PC-9 (cell line): ENCODE results near the gene ARHGAP10. TPM values are rescaled to one million over a fixed set of nuclear protein-coding genes. Genes with fewer than 3 reads are reported as not detected.

Source experiments
- BruUV-seq: library from RNA; stranded (reverse); fragments of 400-500 nt; replicated peaks from 2 replicates; lab custom pipeline; 2021; lab: Mats Ljungman, UMichigan
- CTCF ChIA-PET: fragments of 300-600 bp; sonication (Branson Sonifier 250); formaldehyde crosslinking; loops from one replicate; lab custom pipeline; 2022; ENCODE audit warnings: antibody characterized with exemption; lab: Charles Lee
- POLR2A ChIA-PET: fragments of 300-600 bp; sonication (Branson Sonifier 250); formaldehyde crosslinking; loops from one replicate; lab custom pipeline; 2022; ENCODE audit warnings: antibody characterized with exemption; ENCODE audit not compliant: unreplicated experiment; lab: Charles Lee
- DNase-seq, 2 experiments: peaks; one replicate each; pipeline versions ENCODE4 v3.0.0 to v3.0.0-alpha.2; 2015 to 2022; ENCODE audit warnings: mixed read lengths in 1 of 2
- H2AFZ ChIP-seq: fragments of 200-600 bp; sonication (generic); 2 replicates; pipeline ENCODE4 v1.8.1; 2017; ENCODE audit warnings: antibody characterized with exemption
- H3F3A ChIP-seq: fragments of 200-600 bp; sonication (generic); 2 replicates; pipeline ENCODE4 v1.8.1; 2017; ENCODE audit warnings: antibody characterized with exemption, mild to moderate bottlenecking, low read depth; ENCODE audit not compliant: insufficient read depth
- H3K27ac ChIP-seq: fragments of 200-600 bp; sonication (generic); 2 replicates; pipeline ENCODE4 v1.6.1; 2016; ENCODE audit warnings: mixed run types
- H3K27me3 ChIP-seq: fragments of 200-600 bp; sonication (generic); 2 replicates; pipeline ENCODE4 v1.6.1; 2016; ENCODE audit warnings: low read depth, mixed run types; ENCODE audit not compliant: insufficient read depth
- H3K36me3 ChIP-seq: fragments of 200-600 bp; sonication (generic); 2 replicates; pipeline ENCODE4 v1.6.1; 2016; ENCODE audit warnings: low read depth, mixed run types
- H3K4me1 ChIP-seq: fragments of 200-600 bp; sonication (generic); replicated peaks from 2 replicates; pipeline ENCODE4 v1.6.1; 2016; ENCODE audit warnings: mixed run types; ENCODE audit not compliant: insufficient read depth
- H3K4me2 ChIP-seq: fragments of 200-600 bp; sonication (generic); 2 replicates; pipeline ENCODE4 v1.6.1; 2017; ENCODE audit warnings: mixed run types
- H3K4me3 ChIP-seq: fragments of 200-600 bp; sonication (generic); 2 replicates; pipeline ENCODE4 v1.6.1; 2016; ENCODE audit warnings: mixed run types
- H3K79me2 ChIP-seq: fragments of 200-600 bp; sonication (generic); 2 replicates; pipeline ENCODE4 v1.6.1; 2017; ENCODE audit warnings: low read depth, mixed run types
- H3K9me2 ChIP-seq: fragments of 200-600 bp; sonication (generic); 2 replicates; pipeline ENCODE4 v1.8.1; 2017; ENCODE audit warnings: mild to moderate bottlenecking; ENCODE audit not compliant: insufficient read depth
- H3K9me3 ChIP-seq: fragments of 200-600 bp; sonication (generic); 2 replicates; pipeline ENCODE4 v1.8.1; 2016; ENCODE audit warnings: low read depth; ENCODE audit not compliant: insufficient read depth
- H4K20me1 ChIP-seq: fragments of 200-600 bp; sonication (generic); 2 replicates; pipeline ENCODE4 v1.8.1; 2017; ENCODE audit not compliant: insufficient read depth
- EZH2 ChIP-seq: fragments of 200-600 bp; sonication (generic); IDR thresholded peaks from 2 replicates; pipeline ENCODE4 v1.8.0; 2017; ENCODE audit warnings: antibody characterized with exemption, low read depth
- intact Hi-C: fragments of 100-400 bp; cut with micrococcal nuclease; formaldehyde crosslinking; loops from one replicate; pipeline ENCODE4 v1.10.0; 2022; ENCODE audit not compliant: unreplicated experiment
- total RNA-seq: library from RNA; stranded (reverse); gene quantifications from 2 replicates; pipeline ENCODE4 v1.2.3, GENCODE V29; 2021
- TF ChIP-seq, protein P1 (sequence below): fragments of 200-600 bp; sonication (generic); conservative IDR thresholded peaks from 2 replicates; pipeline ENCODE4 v1.6.1; 2017; ENCODE audit warnings: mixed run types, antibody characterized with exemption, mild to moderate bottlenecking, moderate library complexity

The ARHGAP10 gene
- total RNA-seq, 1 experiment from 2014 or later = 27.5 TPM

DNA sequence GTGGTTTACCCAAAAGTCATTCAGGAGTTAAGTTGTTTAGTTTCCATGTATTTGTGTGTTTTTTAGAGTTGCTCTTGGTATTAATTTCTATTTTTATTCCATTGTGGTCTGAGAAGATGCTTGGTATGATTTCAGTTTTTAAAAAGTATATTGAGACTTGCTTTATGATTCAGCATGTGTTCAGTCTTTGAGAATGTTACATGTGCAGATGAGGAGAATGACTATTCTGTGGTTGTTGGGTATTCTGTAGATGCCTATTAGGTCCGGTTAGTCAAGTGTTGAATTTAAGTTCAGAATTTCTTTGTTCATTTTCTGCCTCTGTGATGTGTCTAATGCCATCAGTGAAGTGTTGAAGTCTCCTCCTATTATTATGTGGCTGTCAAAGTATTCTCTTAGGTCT is 249.4 kb downstream of the ARHGAP10 start:
- BruUV-seq = no TSS peak
- no peak for DNase-seq
- ChIA-PET POLR2A (no interaction called here), CTCF (no interaction called here)
- Histone ChIP-seq H3K27me3 (no peaks in the 10 kb centered on the region), H3K4me2 (no peak overlapping the region), H3K79me2 (no peaks in the 10 kb centered on the region), H4K20me1 (no peaks in the 10 kb centered on the region), H3F3A (no peaks in the 10 kb centered on the region), H3K4me3 (no peak overlapping the region), H3K9me3 (no peaks in the 10 kb centered on the region), H3K4me1 (no peaks in the 10 kb centered on the region), H3K27ac (no peak overlapping the region), H3K9me2 (no peaks in the 10 kb centered on the region), H2AFZ (no peak overlapping the region), H3K36me3 (no peaks in the 10 kb centered on the region)
- intact Hi-C loops = no loop called here
- TF ChIP-seq, protein P1, sequence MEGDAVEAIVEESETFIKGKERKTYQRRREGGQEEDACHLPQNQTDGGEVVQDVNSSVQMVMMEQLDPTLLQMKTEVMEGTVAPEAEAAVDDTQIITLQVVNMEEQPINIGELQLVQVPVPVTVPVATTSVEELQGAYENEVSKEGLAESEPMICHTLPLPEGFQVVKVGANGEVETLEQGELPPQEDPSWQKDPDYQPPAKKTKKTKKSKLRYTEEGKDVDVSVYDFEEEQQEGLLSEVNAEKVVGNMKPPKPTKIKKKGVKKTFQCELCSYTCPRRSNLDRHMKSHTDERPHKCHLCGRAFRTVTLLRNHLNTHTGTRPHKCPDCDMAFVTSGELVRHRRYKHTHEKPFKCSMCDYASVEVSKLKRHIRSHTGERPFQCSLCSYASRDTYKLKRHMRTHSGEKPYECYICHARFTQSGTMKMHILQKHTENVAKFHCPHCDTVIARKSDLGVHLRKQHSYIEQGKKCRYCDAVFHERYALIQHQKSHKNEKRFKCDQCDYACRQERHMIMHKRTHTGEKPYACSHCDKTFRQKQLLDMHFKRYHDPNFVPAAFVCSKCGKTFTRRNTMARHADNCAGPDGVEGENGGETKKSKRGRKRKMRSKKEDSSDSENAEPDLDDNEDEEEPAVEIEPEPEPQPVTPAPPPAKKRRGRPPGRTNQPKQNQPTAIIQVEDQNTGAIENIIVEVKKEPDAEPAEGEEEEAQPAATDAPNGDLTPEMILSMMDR = no peak
- no peak for TF ChIP-seq EZH2

DNA sequence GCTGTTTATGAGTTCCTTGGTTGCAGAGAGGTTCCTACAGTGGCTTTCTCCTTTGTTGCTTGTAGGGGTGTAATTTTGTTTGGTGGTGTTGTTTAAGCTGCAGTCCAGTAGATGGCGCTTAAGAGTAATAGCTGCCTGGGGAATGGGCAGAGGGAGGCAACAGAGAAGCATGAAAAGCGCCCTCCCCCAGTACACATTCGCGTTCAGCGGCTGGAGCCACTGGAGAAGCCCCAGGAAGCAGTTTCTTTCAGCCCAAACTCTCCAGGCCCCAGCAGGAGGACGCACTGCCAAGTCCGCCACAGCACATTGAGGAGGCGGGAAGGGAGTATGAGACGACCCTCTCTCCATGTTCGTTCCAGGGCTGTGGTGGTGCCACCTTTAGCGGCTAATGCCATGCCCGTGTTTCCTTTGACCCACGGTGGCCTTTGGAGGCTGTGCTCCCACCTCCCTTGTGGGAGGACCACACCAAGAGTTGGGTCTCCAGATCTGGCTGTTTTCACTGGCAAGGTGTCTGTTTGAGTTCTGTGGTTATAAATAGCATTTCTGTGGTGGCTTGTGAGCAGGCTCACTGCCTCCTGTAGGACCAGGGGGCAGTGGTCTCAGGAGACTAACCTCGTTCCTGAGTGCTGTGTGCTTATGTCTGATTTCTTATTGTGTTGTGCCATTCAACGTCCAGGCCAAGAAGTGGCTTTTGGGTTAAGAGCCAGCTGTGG is 252.3 kb downstream of the ARHGAP10 start:
- CTCF ChIA-PET = no interaction called here
- no peak for DNase-seq

DNA sequence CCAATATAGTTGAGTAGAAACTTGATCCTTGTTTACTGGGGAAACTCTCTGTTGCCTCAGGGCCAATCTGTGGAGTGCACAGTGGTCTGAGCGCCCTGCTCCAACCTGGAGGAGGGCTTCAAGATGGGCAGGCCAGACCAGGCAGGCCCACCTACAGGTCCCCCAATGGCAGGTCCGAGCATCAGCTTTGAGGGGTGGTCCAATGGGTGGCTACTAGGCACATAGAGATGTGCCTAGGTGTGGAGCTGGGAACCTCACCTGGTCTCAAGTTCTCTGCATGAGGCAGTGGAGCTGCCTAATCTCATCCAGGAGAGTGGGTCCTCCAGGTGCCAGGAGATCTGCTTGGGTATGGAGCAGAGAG is 252.9 kb downstream of the ARHGAP10 start:
- Histone ChIP-seq H3K4me3 (no peak overlapping the region), H3F3A (no peaks in the 10 kb centered on the region), H3K9me2 (no peaks in the 10 kb centered on the region), H3K36me3 (no peaks in the 10 kb centered on the region), H2AFZ (no peak overlapping the region), H3K4me1 (no peaks in the 10 kb centered on the region), H4K20me1 (no peaks in the 10 kb centered on the region), H3K27me3 (no peaks in the 10 kb centered on the region), H3K79me2 (no peaks in the 10 kb centered on the region), H3K9me3 (no peaks in the 10 kb centered on the region), H3K27ac (no peak overlapping the region), H3K4me2 (no peak overlapping the region)
- no peak for DNase-seq
- BruUV-seq = no TSS peak
- intact Hi-C loops = no loop called here
- ChIA-PET POLR2A (no interaction called here), CTCF (no interaction called here)
- TF ChIP-seq, protein P1 = no peak
- TF ChIP-seq EZH2 = no peak

More for the DNA sequence above, 252.3 kb downstream of the ARHGAP10 start:
- H3K9me3 ChIP-seq = no peaks in the 10 kb centered on the region
- no peak overlapping the region for H2AFZ ChIP-seq
- no peaks in the 10 kb centered on the region for H3F3A ChIP-seq
- no TSS peak for BruUV-seq
- intact Hi-C loops = no loop called here
- no peaks in the 10 kb centered on the region for H3K79me2 ChIP-seq
- TF ChIP-seq, protein P1 = peak; percentile 65
- no peak for TF ChIP-seq EZH2
- no peaks in the 10 kb centered on the region for H4K20me1 ChIP-seq
- no peak overlapping the region for H3K4me3 ChIP-seq
- H3K27me3 ChIP-seq = no peaks in the 10 kb centered on the region
- no peaks in the 10 kb centered on the region for H3K9me2 ChIP-seq
- H3K4me2 ChIP-seq = no peak overlapping the region
- no peak overlapping the region for H3K27ac ChIP-seq
- H3K4me1 ChIP-seq = no peaks in the 10 kb centered on the region
- no peaks in the 10 kb centered on the region for H3K36me3 ChIP-seq
- POLR2A ChIA-PET = no interaction called here
